K562 (cell line): ENCODE data around the gene PGLYRP1. TPM values are rescaled to one million over a fixed set of nuclear protein-coding genes. Genes with fewer than 3 reads are reported as not detected.

Experiments used
- ATAC-seq: fragments of 200-7000 bp; cut with Tn5 transposase; 3 replicates; pipeline ENCODE4 v1.9.1; 2020; ENCODE audit warnings: moderate library complexity
- BruUV-seq: library from RNA; stranded (reverse); fragments of 400-500 nt; replicated peaks from 2 replicates; lab custom pipeline; 2021; lab: Mats Ljungman, UMichigan
- CTCF ChIA-PET: fragments of 300-600 bp; formaldehyde crosslinking; extraction: SDS; loops from one replicate; lab custom pipeline; 2021; ENCODE audit warnings: low intra/inter-chr PET ratio; lab: Yijun Ruan, JAX
- POLR2A ChIA-PET: fragments of 300-600, 350-650 bp; sonication (Branson Sonifier 250); formaldehyde crosslinking; extraction: SDS; loops from one replicate; lab custom pipeline; 2021; ENCODE audit warnings: antibody characterized with exemption, inconsistent platforms; lab: Yijun Ruan, JAX
- DNase-seq, 4 experiments: peaks; one replicate each; pipeline versions ENCODE4 v3.0.0 to v3.0.0-alpha.2; 2011 to 2018; ENCODE audit warnings: low spot score in 3 of 4, mixed read lengths in 3 of 4; ENCODE audit errors: extremely low read depth in 1 of 4
- FAIRE-seq: peaks from 2 replicates; lab custom pipeline; 2011; peaks lifted over from hg19 to GRCh38; lab: Jason Lieb, UNC
- H2AFZ ChIP-seq: 2 replicates; pipeline ENCODE4 v1.6.0; 2011; ENCODE audit warnings: low read depth, low read length, control low read depth, inconsistent platforms
- H3K27ac ChIP-seq: fragments of 200-600 bp; 3 replicates; pipeline ENCODE4 v1.8.0; 2011; ENCODE audit warnings: low read depth, mild to moderate bottlenecking, control low read depth, inconsistent platforms, low read length, moderate library complexity, mixed read lengths; ENCODE audit errors: extremely low read depth
- H3K27me3 ChIP-seq, 2 experiments: fragments of 300-600 bp in 1 of 2; 2 replicates in 1 of 2; 3 replicates in 1 of 2; pipeline versions ENCODE4 v1.6.0 to v1.8.0; 2011; ENCODE audit warnings: inconsistent platforms in 2 of 2, low read length in 2 of 2, mild to moderate bottlenecking in 1 of 2, mixed read lengths in 1 of 2, moderate library complexity in 1 of 2; ENCODE audit not compliant: control insufficient read depth in 2 of 2, insufficient read depth in 2 of 2
- H3K36me3 ChIP-seq: fragments of 300-600 bp; 3 replicates; pipeline ENCODE4 v1.8.0; 2011; ENCODE audit warnings: mild to moderate bottlenecking, low read length, inconsistent platforms; ENCODE audit not compliant: control insufficient read depth, insufficient read depth
- H3K4me1 ChIP-seq, 2 experiments: fragments of 200-600 bp in 1 of 2; replicated peaks in 1 of 2; 2 replicates in 1 of 2; 3 replicates in 1 of 2; pipeline versions ENCODE4 v1.5.1 to v1.8.0; 2011; ENCODE audit warnings: inconsistent platforms in 2 of 2, low read length in 2 of 2, mild to moderate bottlenecking in 1 of 2, mixed read lengths in 1 of 2, moderate library complexity in 1 of 2; ENCODE audit not compliant: control insufficient read depth in 2 of 2, insufficient read depth in 2 of 2
- H3K4me2 ChIP-seq: 2 replicates; pipeline ENCODE4 v1.6.1; 2011; ENCODE audit warnings: low read length, control low read depth, inconsistent platforms, mixed read lengths; ENCODE audit not compliant: insufficient read depth
- H3K4me3 ChIP-seq: fragments of 200-600 bp; sonication (generic), shearing (Covaris generic); 2 replicates; pipeline ENCODE4 v1.5.1; 2016; ENCODE audit warnings: control low read depth, inconsistent platforms
- H3K79me2 ChIP-seq: fragments of 200-600 bp; 3 replicates; pipeline ENCODE4 v1.8.0; 2011; ENCODE audit warnings: low read length, inconsistent platforms; ENCODE audit not compliant: control insufficient read depth, insufficient read depth
- H3K9ac ChIP-seq, 2 experiments: 2 replicates each; pipeline versions ENCODE4 v1.6.0 to v1.6.1; 2011; ENCODE audit warnings: low read depth in 2 of 2, low read length in 2 of 2, control low read depth in 1 of 2, inconsistent platforms in 1 of 2, mild to moderate bottlenecking in 1 of 2, mixed read lengths in 1 of 2; ENCODE audit not compliant: insufficient read depth in 1 of 2
- H3K9me1 ChIP-seq: one replicate; pipeline ENCODE4 v1.6.0; 2011; ENCODE audit warnings: inconsistent platforms, mild to moderate bottlenecking, low read length, moderate library complexity; ENCODE audit not compliant: control insufficient read depth, insufficient read depth
- H3K9me3 ChIP-seq: replicated peaks from 2 replicates; pipeline ENCODE4 v1.5.1; 2011; ENCODE audit warnings: low read depth, low read length, inconsistent platforms; ENCODE audit not compliant: control insufficient read depth, insufficient read depth
- H4K20me1 ChIP-seq: replicated peaks from 2 replicates; pipeline ENCODE4 v1.6.1; 2011; ENCODE audit warnings: low read length, inconsistent platforms, mixed read lengths; ENCODE audit not compliant: control insufficient read depth, insufficient read depth
- ATF1 ChIP-seq, 2 experiments: fragments of 450-650 bp in 1 of 2; IDR thresholded peaks; 2 replicates each; pipeline ENCODE4 v1.6.1; 2016; ENCODE audit warnings: missing compliant biosample characterization in 1 of 2, missing genetic modification characterization in 1 of 2
- CAMTA2 ChIP-seq: fragments of 250-450 bp; sonication (Bioruptor Pico); conservative IDR thresholded peaks from 2 replicates; pipeline ENCODE4 v1.5.1; 2022
- GABPB1 ChIP-seq: sonication (generic); formaldehyde crosslinking; IDR thresholded peaks from 2 replicates; pipeline ENCODE4 v1.8.0; 2022; ENCODE audit warnings: mild to moderate bottlenecking, missing genetic modification reagents
- PHF8 ChIP-seq: fragments of 200-600 bp; sonication (generic); IDR thresholded peaks from 2 replicates; pipeline ENCODE4 v1.6.1; 2012; ENCODE audit warnings: mixed run types, mild to moderate bottlenecking, inconsistent platforms, low read length, moderate library complexity, borderline replicate concordance
- RCOR1 ChIP-seq, 2 experiments: IDR thresholded peaks; 2 replicates each; pipeline ENCODE4 v1.6.1; 2012; ENCODE audit warnings: low read depth in 2 of 2, low read length in 2 of 2, borderline replicate concordance in 1 of 2, improper control_type of control experiment in 1 of 2
- ZNF140 ChIP-seq: fragments of 250-450 bp; sonication (Bioruptor Pico); IDR thresholded peaks from 2 replicates; pipeline ENCODE4 v1.8.0; 2021; ENCODE audit warnings: moderate library complexity, mild to moderate bottlenecking, inconsistent platforms
- WGBS: fragments of 100-300 bp; shearing (Covaris generic); methylation state at CpG from one replicate; pipeline ENCODE4 v1.1.6; 2016; ENCODE audit warnings: low coverage, mixed read lengths; ENCODE audit not compliant: insufficient coverage; ENCODE audit errors: missing lambda C conversion rate; 5-methylcytosine and 5-hydroxymethylcytosine counted together
- in situ Hi-C: fragments of 300-500 bp; cut with MboI; formaldehyde crosslinking; loops from 4 replicates; pipeline ENCODE4 v1.15.0; 2018; ENCODE audit warnings: inconsistent platforms, mixed read lengths
- intact Hi-C: fragments of 100-400 bp; cut with micrococcal nuclease; formaldehyde crosslinking; loops from 2 replicates; pipeline ENCODE4 v1.14.2; 2022
- polyA plus RNA-seq, 8 experiments: library from polyadenylated mRNA; depleted of rRNA in 4 of 8; stranded (reverse) in 5 of 8; unstranded in 3 of 8; fragments of >200 nt; fragmentation: Nextera tagmentation in 2 of 8; fragmentation: Illumina TruSeq in 1 of 8; extraction: Ambion mirVana in 2 of 8; extraction: Trizol in 1 of 8; gene quantifications; 2 replicates each; pipeline versions ENCODE4 v1.2.1 to v1.2.3, GENCODE V29; 2011 to 2014; ENCODE audit warnings: inconsistent platforms in 1 of 8, missing spikeins in 1 of 8
- total RNA-seq, 7 experiments: library from RNA; depleted of rRNA in 6 of 7; stranded (reverse); fragments of >200 nt in 6 of 7; fragmentation: Illumina TruSeq in 2 of 7; extraction: Trizol in 2 of 7; gene quantifications; 2 replicates each; pipeline versions ENCODE4 v1.2.1 to v1.2.3, GENCODE V29; 2011 to 2021; ENCODE audit warnings: low replicate concordance in 1 of 7
- TF ChIP-seq, protein P1 (sequence below): fragments of 450-650 bp; IDR thresholded peaks from 2 replicates; pipeline ENCODE4 v1.6.1; 2016; ENCODE audit warnings: missing biosample characterization, missing genetic modification characterization
- TF ChIP-seq, protein P2 (sequence below): fragments of 200-800 bp; sonication (Bioruptor generic); IDR thresholded peaks from 2 replicates; pipeline ENCODE4 v1.6.1; 2016; ENCODE audit warnings: missing genetic modification characterization, missing compliant biosample characterization
- TF ChIP-seq, protein P3 (sequence below): fragments of 450-650 bp; IDR thresholded peaks from 2 replicates; pipeline ENCODE4 v1.6.1; 2018; ENCODE audit warnings: mild to moderate bottlenecking, low read depth; ENCODE audit not compliant: partially characterized antibody

The PGLYRP1 gene
- total and polyA plus RNA-seq, 9 of the 15 experiments (the other 6 are each of a cell fraction or from before 2014, with no cell fraction given), result not detected

DNA sequence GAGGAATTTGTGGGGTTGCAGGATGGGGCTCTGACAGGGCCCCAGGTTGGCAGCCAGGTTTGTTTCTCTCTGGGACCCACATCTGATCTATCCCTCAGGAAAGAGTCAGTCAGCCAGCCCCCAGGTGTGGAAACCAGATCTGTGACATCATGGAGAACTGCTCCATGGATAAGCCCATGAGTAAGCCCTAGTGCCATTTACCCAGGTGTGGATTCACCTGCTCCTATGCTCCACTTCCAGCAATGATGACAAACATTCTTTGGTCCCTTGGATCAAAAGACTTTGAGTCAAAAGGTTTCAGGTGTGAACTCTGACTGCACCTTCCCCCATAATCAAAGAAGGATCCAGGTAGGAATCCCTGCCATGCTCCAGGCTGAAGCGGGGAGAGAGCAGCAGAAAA, 44.8 kb upstream of the PGLYRP1 start:
- no peak overlapping the region for H3K4me2 ChIP-seq
- FAIRE-seq (no peak), DNase-seq (no peak), ATAC-seq (no peak)
- ChIA-PET CTCF (no interaction called here), POLR2A (interaction anchor here (0.7 to 1.0 kb wide), 2 partner anchors 31 to 51 kb away, joined by 3 to 4 read pairs; no protein-coding TSS in a partner anchor)
- WGBS, result 0% methylated on average over 1 of the region's 1 CpG
- H3K36me3 ChIP-seq, result no peaks in the 10 kb centered on the region
- BruUV-seq, result no TSS peak
- H2AFZ ChIP-seq, result no peak overlapping the region
- H3K27me3 ChIP-seq, result peaks cover 2 to 26% of the 10 kb centered on the region in 2 experiments; a peak in 3 of 5 replicates
- no peaks in the 10 kb centered on the region for H4K20me1 ChIP-seq
- no peaks in the 10 kb centered on the region for H3K9me1 ChIP-seq
- H3K4me1 ChIP-seq, result no peaks in the 10 kb centered on the region
- no peaks in the 10 kb centered on the region for H3K79me2 ChIP-seq
- no peak overlapping the region for H3K9ac ChIP-seq
- intact Hi-C loops, result no loop called here
- TF ChIP-seq ZNF140 (CRISPR knock-in tag), result no peak
- no peak for TF ChIP-seq RCOR1 (IDR thresholded peaks at IDR 0.05; ENCODE audit: borderline replicate concordance in 1 of 2, low read depth in 2 of 2, low read length in 2 of 2)
- no peak for TF ChIP-seq ATF1 (CRISPR knock-in tag; IDR thresholded peaks at IDR 0.05)
- TF ChIP-seq ATF1 (tag; IDR thresholded peaks at IDR 0.05), result no peak
- TF ChIP-seq, protein P1, sequence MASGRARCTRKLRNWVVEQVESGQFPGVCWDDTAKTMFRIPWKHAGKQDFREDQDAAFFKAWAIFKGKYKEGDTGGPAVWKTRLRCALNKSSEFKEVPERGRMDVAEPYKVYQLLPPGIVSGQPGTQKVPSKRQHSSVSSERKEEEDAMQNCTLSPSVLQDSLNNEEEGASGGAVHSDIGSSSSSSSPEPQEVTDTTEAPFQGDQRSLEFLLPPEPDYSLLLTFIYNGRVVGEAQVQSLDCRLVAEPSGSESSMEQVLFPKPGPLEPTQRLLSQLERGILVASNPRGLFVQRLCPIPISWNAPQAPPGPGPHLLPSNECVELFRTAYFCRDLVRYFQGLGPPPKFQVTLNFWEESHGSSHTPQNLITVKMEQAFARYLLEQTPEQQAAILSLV (tag), result no peak
- no peak for TF ChIP-seq PHF8
- TF ChIP-seq GABPB1, result no peak
- no peak for TF ChIP-seq CAMTA2 (CRISPR knock-in tag)
- TF ChIP-seq, protein P2, sequence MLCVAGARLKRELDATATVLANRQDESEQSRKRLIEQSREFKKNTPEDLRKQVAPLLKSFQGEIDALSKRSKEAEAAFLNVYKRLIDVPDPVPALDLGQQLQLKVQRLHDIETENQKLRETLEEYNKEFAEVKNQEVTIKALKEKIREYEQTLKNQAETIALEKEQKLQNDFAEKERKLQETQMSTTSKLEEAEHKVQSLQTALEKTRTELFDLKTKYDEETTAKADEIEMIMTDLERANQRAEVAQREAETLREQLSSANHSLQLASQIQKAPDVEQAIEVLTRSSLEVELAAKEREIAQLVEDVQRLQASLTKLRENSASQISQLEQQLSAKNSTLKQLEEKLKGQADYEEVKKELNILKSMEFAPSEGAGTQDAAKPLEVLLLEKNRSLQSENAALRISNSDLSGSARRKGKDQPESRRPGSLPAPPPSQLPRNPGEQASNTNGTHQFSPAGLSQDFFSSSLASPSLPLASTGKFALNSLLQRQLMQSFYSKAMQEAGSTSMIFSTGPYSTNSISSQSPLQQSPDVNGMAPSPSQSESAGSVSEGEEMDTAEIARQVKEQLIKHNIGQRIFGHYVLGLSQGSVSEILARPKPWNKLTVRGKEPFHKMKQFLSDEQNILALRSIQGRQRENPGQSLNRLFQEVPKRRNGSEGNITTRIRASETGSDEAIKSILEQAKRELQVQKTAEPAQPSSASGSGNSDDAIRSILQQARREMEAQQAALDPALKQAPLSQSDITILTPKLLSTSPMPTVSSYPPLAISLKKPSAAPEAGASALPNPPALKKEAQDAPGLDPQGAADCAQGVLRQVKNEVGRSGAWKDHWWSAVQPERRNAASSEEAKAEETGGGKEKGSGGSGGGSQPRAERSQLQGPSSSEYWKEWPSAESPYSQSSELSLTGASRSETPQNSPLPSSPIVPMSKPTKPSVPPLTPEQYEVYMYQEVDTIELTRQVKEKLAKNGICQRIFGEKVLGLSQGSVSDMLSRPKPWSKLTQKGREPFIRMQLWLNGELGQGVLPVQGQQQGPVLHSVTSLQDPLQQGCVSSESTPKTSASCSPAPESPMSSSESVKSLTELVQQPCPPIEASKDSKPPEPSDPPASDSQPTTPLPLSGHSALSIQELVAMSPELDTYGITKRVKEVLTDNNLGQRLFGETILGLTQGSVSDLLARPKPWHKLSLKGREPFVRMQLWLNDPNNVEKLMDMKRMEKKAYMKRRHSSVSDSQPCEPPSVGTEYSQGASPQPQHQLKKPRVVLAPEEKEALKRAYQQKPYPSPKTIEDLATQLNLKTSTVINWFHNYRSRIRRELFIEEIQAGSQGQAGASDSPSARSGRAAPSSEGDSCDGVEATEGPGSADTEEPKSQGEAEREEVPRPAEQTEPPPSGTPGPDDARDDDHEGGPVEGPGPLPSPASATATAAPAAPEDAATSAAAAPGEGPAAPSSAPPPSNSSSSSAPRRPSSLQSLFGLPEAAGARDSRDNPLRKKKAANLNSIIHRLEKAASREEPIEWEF, result no peak
- TF ChIP-seq, protein P3, sequence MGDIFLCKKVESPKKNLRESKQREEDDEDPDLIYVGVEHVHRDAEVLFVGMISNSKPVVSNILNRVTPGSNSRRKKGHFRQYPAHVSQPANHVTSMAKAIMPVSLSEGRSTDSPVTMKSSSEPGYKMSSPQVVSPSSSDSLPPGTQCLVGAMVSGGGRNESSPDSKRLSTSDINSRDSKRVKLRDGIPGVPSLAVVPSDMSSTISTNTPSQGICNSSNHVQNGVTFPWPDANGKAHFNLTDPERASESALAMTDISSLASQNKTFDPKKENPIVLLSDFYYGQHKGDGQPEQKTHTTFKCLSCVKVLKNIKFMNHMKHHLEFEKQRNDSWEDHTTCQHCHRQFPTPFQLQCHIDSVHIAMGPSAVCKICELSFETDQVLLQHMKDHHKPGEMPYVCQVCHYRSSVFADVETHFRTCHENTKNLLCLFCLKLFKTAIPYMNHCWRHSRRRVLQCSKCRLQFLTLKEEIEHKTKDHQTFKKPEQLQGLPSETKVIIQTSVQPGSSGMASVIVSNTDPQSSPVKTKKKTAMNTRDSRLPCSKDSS, result no peak
- in situ Hi-C loops, result no loop called here
- H3K9me3 ChIP-seq, result no peaks in the 10 kb centered on the region
- no peak overlapping the region for H3K27ac ChIP-seq
- no peak overlapping the region for H3K4me3 ChIP-seq
